GM15510 (cell line): Measurements from ENCODE around the gene PXDN.

ENCODE experiments used
- POLR2A ChIP-seq: IDR thresholded peaks from 3 replicates; pipeline ENCODE4 v1.6.1; 2011; ENCODE audit warnings: borderline replicate concordance; ENCODE audit not compliant: insufficient read length; ENCODE audit errors: extremely low read depth

The PXDN gene

GRCh38 chr2:1728821-1729220 lies 15.5 kb downstream of the PXDN start:
- TF ChIP-seq POLR2A = no peak

GRCh38 chr2:1727796-1728474 lies 16.4 kb downstream of the PXDN start:
- no peak for TF ChIP-seq POLR2A

GRCh38 chr2:1727101-1727771 lies 17.1 kb downstream of the PXDN start:
- no peak for TF ChIP-seq POLR2A

GRCh38 chr2:1726558-1726957 lies 17.8 kb downstream of the PXDN start:
- no peak for TF ChIP-seq POLR2A

- no peak for TF ChIP-seq POLR2A
These were observed 20.8 kb downstream of the PXDN start for GRCh38 chr2:1723397-1724042.

GRCh38 chr2:1722692-1723091 lies 21.6 kb downstream of the PXDN start:
- TF ChIP-seq POLR2A = no peak

GRCh38 chr2:1721706-1722646 lies 22.3 kb downstream of the PXDN start:
- TF ChIP-seq POLR2A = no peak

- no peak for TF ChIP-seq POLR2A
These were observed 25.7 kb downstream of the PXDN start for GRCh38 chr2:1718339-1719220.

- no peak for TF ChIP-seq POLR2A
These were observed 27.2 kb downstream of the PXDN start for GRCh38 chr2:1717113-1717512.

- no peak for TF ChIP-seq POLR2A
These were observed 27.9 kb downstream of the PXDN start for GRCh38 chr2:1716441-1716840.

- no peak for TF ChIP-seq POLR2A
These were observed 28.9 kb downstream of the PXDN start for GRCh38 chr2:1715184-1716013.

- no peak for TF ChIP-seq POLR2A
These were observed 29.8 kb downstream of the PXDN start for GRCh38 chr2:1714291-1715064.
